WTC11 (cell line): ENCODE data around the gene RCVRN. TPM values are rescaled to one million over a fixed set of nuclear protein-coding genes. Genes with fewer than 3 reads are reported as not detected.

ENCODE experiments used
- ATAC-seq: fragments of 200-7000 bp; cut with Tn5 transposase; 2 replicates; pipeline ENCODE4 v1.10.0; 2021; ENCODE audit warnings: mild to moderate bottlenecking, moderate library complexity
- CTCF ChIA-PET: fragments of 300-600 bp; sonication (Branson Sonifier 250); formaldehyde crosslinking; loops from one replicate; lab custom pipeline; 2021; ENCODE audit warnings: antibody characterized with exemption; lab: Charles Lee
- POLR2A ChIA-PET: fragments of 350-600 bp; sonication (Branson Sonifier 250); formaldehyde crosslinking; loops from one replicate; lab custom pipeline; 2021; ENCODE audit warnings: antibody characterized with exemption; lab: Charles Lee
- DNase-seq: peaks from one replicate; pipeline ENCODE4 v3.0.0; 2021; ENCODE audit warnings: low spot score
- H3K27ac Mint-ChIP-seq: 2 replicates; pipeline ENCODE4 v1.8.0; 2021; ENCODE audit warnings: mixed read lengths
- H3K27me3 Mint-ChIP-seq: 2 replicates; pipeline ENCODE4 v1.8.0; 2021; ENCODE audit warnings: low read depth, mild to moderate bottlenecking, moderate library complexity, mixed read lengths
- H3K36me3 Mint-ChIP-seq: 2 replicates; pipeline ENCODE4 v1.8.0; 2021; ENCODE audit warnings: mixed read lengths
- H3K4me1 Mint-ChIP-seq: 2 replicates; pipeline ENCODE4 v1.8.0; 2022; ENCODE audit warnings: mixed read lengths
- H3K4me3 Mint-ChIP-seq: 2 replicates; pipeline ENCODE4 v1.8.0; 2021; ENCODE audit warnings: mild to moderate bottlenecking, moderate library complexity, mixed read lengths
- H3K9me3 Mint-ChIP-seq: 2 replicates; pipeline ENCODE4 v1.8.0; 2021; ENCODE audit warnings: mixed read lengths
- ATF1 ChIP-seq: sonication (generic); formaldehyde crosslinking; IDR thresholded peaks from 2 replicates; pipeline ENCODE4 v1.8.1; 2023; ENCODE audit warnings: mild to moderate bottlenecking, moderate library complexity, missing genetic modification reagents
- CBFB ChIP-seq: sonication (generic); formaldehyde crosslinking; IDR thresholded peaks from 2 replicates; pipeline ENCODE4 v1.8.1; 2022; ENCODE audit warnings: mild to moderate bottlenecking, low read depth, missing genetic modification reagents
- FOXJ3 ChIP-seq: sonication (generic); formaldehyde crosslinking; IDR thresholded peaks from 2 replicates; pipeline ENCODE4 v1.9.0; 2021; ENCODE audit warnings: missing genetic modification reagents, mild to moderate bottlenecking, borderline replicate concordance
- IRF2 ChIP-seq: sonication (generic); formaldehyde crosslinking; IDR thresholded peaks from 2 replicates; pipeline ENCODE4 v1.8.0; 2022; ENCODE audit warnings: low read depth, missing genetic modification reagents, borderline replicate concordance
- JAZF1 ChIP-seq: fragments of 250-450 bp; sonication (Bioruptor Pico); IDR thresholded peaks from 2 replicates; pipeline ENCODE4 v1.9.0; 2021; ENCODE audit warnings: moderate library complexity, mild to moderate bottlenecking, inconsistent platforms
- NFATC4 ChIP-seq: fragments of 250-450 bp; sonication (Bioruptor Pico); IDR thresholded peaks from 2 replicates; pipeline ENCODE4 v1.9.0; 2021; ENCODE audit warnings: mild to moderate bottlenecking
- PRRX2 ChIP-seq: fragments of 250-450 bp; sonication (Bioruptor Pico); IDR thresholded peaks from 2 replicates; pipeline ENCODE4 v1.8.0; 2021; ENCODE audit warnings: mild to moderate bottlenecking
- SMAD3 ChIP-seq: sonication (generic); formaldehyde crosslinking; IDR thresholded peaks from 2 replicates; pipeline ENCODE4 v1.8.0; 2022; ENCODE audit warnings: missing genetic modification reagents, mild to moderate bottlenecking, borderline replicate concordance
- ZNF219 ChIP-seq: sonication (generic); formaldehyde crosslinking; IDR thresholded peaks from 2 replicates; pipeline ENCODE4 v1.8.0; 2023; ENCODE audit warnings: missing genetic modification reagents, mild to moderate bottlenecking, borderline replicate concordance
- ZNF263 ChIP-seq: sonication (generic); formaldehyde crosslinking; IDR thresholded peaks from 2 replicates; pipeline ENCODE4 v1.8.1; 2022; ENCODE audit warnings: low read depth, mild to moderate bottlenecking, moderate library complexity, missing genetic modification reagents
- ZNF317 ChIP-seq: sonication (generic); formaldehyde crosslinking; IDR thresholded peaks from 2 replicates; pipeline ENCODE4 v1.8.1; 2023; ENCODE audit warnings: low read depth, mild to moderate bottlenecking, moderate library complexity, missing genetic modification reagents, borderline replicate concordance
- total RNA-seq: library from RNA; stranded (reverse); gene quantifications from 3 replicates; pipeline ENCODE4 v1.2.3, GENCODE V29; 2021
- TF ChIP-seq, protein P1 (sequence below): sonication (generic); formaldehyde crosslinking; IDR thresholded peaks from 2 replicates; pipeline ENCODE4 v1.8.1; 2022; ENCODE audit warnings: low read depth, missing genetic modification reagents, borderline replicate concordance
- TF ChIP-seq, protein P2 (sequence below): fragments of 200-600 bp; IDR thresholded peaks from 2 replicates; pipeline ENCODE4 v1.8.0; 2022; ENCODE audit warnings: antibody characterized with exemption
- TF ChIP-seq, protein P3 (sequence below): sonication (generic); formaldehyde crosslinking; IDR thresholded peaks from 2 replicates; pipeline ENCODE4 v1.8.1; 2022; ENCODE audit warnings: mild to moderate bottlenecking, missing genetic modification reagents, moderate library complexity, borderline replicate concordance
- TF ChIP-seq, protein P4 (sequence below): sonication (generic); formaldehyde crosslinking; IDR thresholded peaks from 2 replicates; pipeline ENCODE4 v1.8.1; 2023; ENCODE audit warnings: mild to moderate bottlenecking, missing genetic modification reagents, borderline replicate concordance
- TF ChIP-seq, protein P5 (sequence below): sonication (generic); formaldehyde crosslinking; IDR thresholded peaks from 2 replicates; pipeline ENCODE4 v1.8.1; 2023; ENCODE audit warnings: mild to moderate bottlenecking, missing genetic modification reagents, moderate library complexity
- TF ChIP-seq, protein P6 (sequence below): sonication (generic); formaldehyde crosslinking; IDR thresholded peaks from 2 replicates; pipeline ENCODE4 v1.8.1; 2023; ENCODE audit warnings: mild to moderate bottlenecking, missing genetic modification reagents, moderate library complexity
- TF ChIP-seq, protein P7 (sequence below): sonication (generic); formaldehyde crosslinking; IDR thresholded peaks from 2 replicates; pipeline ENCODE4 v1.8.0; 2023; ENCODE audit warnings: missing genetic modification reagents
- TF ChIP-seq, protein P8 (sequence below): sonication (generic); formaldehyde crosslinking; IDR thresholded peaks from 2 replicates; pipeline ENCODE4 v1.8.0; 2023; ENCODE audit warnings: mild to moderate bottlenecking, missing genetic modification reagents

RCVRN gene
- total RNA-seq, 1 experiment from 2014 or later = not detected

DNA sequence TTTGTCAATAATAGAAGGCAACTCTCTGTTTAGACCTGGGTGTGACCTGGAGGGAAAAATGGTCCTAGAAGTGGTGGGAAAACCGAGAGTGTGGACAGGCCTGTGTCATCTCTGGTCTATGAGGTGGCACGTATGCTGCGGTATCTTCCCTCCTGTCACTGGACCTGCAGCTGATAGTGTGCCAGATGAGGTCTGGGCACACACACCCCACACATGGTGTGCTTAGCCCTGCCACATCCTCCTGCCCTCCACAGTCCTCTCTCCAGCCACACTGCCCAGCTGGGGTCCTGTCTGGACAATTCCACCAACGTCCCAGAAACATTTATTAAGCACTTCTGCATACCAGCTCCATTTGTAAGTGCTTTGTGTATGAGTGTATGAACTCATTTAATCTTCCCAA, 42.1 kb downstream of the RCVRN start:
- Mint-ChIP-seq H3K9me3 (peaks cover 31% of the 10 kb centered on the region), H3K27ac (no peak overlapping the region), H3K27me3 (no peaks in the 10 kb centered on the region; the same call in 1 of the 2 replicates), H3K36me3 (0 out of 2 replicates have a peak, but pooled peaks cover 2% of the 10 kb centered on the region), H3K4me3 (no peak overlapping the region), H3K4me1 (no peaks in the 10 kb centered on the region)
- TF ChIP-seq ZNF317 (no peak), CBFB (CRISPR knock-in tag) (no peak)
- TF ChIP-seq, protein P1, sequence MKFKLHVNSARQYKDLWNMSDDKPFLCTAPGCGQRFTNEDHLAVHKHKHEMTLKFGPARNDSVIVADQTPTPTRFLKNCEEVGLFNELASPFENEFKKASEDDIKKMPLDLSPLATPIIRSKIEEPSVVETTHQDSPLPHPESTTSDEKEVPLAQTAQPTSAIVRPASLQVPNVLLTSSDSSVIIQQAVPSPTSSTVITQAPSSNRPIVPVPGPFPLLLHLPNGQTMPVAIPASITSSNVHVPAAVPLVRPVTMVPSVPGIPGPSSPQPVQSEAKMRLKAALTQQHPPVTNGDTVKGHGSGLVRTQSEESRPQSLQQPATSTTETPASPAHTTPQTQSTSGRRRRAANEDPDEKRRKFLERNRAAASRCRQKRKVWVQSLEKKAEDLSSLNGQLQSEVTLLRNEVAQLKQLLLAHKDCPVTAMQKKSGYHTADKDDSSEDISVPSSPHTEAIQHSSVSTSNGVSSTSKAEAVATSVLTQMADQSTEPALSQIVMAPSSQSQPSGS (CRISPR knock-in tag) = no peak
- DNase-seq = no peak
- no peak for ATAC-seq
- ChIA-PET CTCF (interaction anchor here (1.1 kb wide), 1 partner anchor 27 kb away, joined by 3 read pairs; no protein-coding TSS in a partner anchor), POLR2A (no interaction called here)

DNA sequence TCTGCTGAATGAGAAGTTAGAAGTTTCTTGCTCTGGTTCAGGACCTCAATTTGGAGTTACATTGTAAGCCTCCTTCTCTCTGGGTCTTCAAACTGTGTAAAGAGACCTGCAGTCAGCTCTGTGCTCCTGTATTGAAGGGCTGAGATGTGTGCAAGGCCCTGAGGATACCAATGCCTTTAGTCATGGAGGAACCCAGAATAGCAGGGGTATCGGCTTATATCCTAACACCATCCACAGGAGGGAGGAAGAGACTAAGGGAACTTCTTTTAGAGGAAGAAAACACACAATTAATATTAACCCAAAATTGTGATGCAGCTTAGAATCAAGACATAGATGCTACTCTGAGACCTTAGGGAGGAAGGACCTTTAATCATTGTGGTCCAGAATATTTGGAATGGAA, 42.9 kb downstream of the RCVRN start:
- DNase-seq (no peak), ATAC-seq (no peak)
- Mint-ChIP-seq H3K27ac (no peak overlapping the region), H3K9me3 (peaks cover 36% of the 10 kb centered on the region), H3K4me1 (no peaks in the 10 kb centered on the region), H3K27me3 (no peaks in the 10 kb centered on the region; the same call in 1 of the 2 replicates), H3K4me3 (no peak overlapping the region), H3K36me3 (0 out of 2 replicates have a peak, but pooled peaks cover 2% of the 10 kb centered on the region)
- POLR2A ChIA-PET = no interaction called here
- CTCF ChIA-PET = interaction anchor here (1.1 kb wide), 1 partner anchor 28 kb away, joined by 3 read pairs; no protein-coding TSS in a partner anchor
- no peak for TF ChIP-seq FOXJ3
- TF ChIP-seq, protein P2, sequence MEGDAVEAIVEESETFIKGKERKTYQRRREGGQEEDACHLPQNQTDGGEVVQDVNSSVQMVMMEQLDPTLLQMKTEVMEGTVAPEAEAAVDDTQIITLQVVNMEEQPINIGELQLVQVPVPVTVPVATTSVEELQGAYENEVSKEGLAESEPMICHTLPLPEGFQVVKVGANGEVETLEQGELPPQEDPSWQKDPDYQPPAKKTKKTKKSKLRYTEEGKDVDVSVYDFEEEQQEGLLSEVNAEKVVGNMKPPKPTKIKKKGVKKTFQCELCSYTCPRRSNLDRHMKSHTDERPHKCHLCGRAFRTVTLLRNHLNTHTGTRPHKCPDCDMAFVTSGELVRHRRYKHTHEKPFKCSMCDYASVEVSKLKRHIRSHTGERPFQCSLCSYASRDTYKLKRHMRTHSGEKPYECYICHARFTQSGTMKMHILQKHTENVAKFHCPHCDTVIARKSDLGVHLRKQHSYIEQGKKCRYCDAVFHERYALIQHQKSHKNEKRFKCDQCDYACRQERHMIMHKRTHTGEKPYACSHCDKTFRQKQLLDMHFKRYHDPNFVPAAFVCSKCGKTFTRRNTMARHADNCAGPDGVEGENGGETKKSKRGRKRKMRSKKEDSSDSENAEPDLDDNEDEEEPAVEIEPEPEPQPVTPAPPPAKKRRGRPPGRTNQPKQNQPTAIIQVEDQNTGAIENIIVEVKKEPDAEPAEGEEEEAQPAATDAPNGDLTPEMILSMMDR = no peak
- no peak for TF ChIP-seq IRF2 (CRISPR knock-in tag)
- TF ChIP-seq PRRX2 (CRISPR knock-in tag) = no peak
- TF ChIP-seq, protein P3, sequence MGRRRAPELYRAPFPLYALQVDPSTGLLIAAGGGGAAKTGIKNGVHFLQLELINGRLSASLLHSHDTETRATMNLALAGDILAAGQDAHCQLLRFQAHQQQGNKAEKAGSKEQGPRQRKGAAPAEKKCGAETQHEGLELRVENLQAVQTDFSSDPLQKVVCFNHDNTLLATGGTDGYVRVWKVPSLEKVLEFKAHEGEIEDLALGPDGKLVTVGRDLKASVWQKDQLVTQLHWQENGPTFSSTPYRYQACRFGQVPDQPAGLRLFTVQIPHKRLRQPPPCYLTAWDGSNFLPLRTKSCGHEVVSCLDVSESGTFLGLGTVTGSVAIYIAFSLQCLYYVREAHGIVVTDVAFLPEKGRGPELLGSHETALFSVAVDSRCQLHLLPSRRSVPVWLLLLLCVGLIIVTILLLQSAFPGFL (CRISPR knock-in tag) = no peak
- TF ChIP-seq, protein P1 (CRISPR knock-in tag) = no peak
- no peak for TF ChIP-seq SMAD3 (CRISPR knock-in tag)
- TF ChIP-seq ZNF219 (CRISPR knock-in tag) = no peak
- no peak for TF ChIP-seq ATF1 (CRISPR knock-in tag)
- TF ChIP-seq, protein P4, sequence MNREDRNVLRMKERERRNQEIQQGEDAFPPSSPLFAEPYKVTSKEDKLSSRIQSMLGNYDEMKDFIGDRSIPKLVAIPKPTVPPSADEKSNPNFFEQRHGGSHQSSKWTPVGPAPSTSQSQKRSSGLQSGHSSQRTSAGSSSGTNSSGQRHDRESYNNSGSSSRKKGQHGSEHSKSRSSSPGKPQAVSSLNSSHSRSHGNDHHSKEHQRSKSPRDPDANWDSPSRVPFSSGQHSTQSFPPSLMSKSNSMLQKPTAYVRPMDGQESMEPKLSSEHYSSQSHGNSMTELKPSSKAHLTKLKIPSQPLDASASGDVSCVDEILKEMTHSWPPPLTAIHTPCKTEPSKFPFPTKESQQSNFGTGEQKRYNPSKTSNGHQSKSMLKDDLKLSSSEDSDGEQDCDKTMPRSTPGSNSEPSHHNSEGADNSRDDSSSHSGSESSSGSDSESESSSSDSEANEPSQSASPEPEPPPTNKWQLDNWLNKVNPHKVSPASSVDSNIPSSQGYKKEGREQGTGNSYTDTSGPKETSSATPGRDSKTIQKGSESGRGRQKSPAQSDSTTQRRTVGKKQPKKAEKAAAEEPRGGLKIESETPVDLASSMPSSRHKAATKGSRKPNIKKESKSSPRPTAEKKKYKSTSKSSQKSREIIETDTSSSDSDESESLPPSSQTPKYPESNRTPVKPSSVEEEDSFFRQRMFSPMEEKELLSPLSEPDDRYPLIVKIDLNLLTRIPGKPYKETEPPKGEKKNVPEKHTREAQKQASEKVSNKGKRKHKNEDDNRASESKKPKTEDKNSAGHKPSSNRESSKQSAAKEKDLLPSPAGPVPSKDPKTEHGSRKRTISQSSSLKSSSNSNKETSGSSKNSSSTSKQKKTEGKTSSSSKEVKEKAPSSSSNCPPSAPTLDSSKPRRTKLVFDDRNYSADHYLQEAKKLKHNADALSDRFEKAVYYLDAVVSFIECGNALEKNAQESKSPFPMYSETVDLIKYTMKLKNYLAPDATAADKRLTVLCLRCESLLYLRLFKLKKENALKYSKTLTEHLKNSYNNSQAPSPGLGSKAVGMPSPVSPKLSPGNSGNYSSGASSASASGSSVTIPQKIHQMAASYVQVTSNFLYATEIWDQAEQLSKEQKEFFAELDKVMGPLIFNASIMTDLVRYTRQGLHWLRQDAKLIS (CRISPR knock-in tag) = no peak
- no peak for TF ChIP-seq JAZF1 (CRISPR knock-in tag)
- TF ChIP-seq NFATC4 (CRISPR knock-in tag) = no peak
- no peak for TF ChIP-seq ZNF263 (CRISPR knock-in tag)
- TF ChIP-seq, protein P5, sequence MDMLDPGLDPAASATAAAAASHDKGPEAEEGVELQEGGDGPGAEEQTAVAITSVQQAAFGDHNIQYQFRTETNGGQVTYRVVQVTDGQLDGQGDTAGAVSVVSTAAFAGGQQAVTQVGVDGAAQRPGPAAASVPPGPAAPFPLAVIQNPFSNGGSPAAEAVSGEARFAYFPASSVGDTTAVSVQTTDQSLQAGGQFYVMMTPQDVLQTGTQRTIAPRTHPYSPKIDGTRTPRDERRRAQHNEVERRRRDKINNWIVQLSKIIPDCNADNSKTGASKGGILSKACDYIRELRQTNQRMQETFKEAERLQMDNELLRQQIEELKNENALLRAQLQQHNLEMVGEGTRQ (CRISPR knock-in tag) = no peak
- TF ChIP-seq, protein P6, sequence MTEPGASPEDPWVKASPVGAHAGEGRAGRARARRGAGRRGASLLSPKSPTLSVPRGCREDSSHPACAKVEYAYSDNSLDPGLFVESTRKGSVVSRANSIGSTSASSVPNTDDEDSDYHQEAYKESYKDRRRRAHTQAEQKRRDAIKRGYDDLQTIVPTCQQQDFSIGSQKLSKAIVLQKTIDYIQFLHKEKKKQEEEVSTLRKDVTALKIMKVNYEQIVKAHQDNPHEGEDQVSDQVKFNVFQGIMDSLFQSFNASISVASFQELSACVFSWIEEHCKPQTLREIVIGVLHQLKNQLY (CRISPR knock-in tag) = no peak
- TF ChIP-seq, protein P7, sequence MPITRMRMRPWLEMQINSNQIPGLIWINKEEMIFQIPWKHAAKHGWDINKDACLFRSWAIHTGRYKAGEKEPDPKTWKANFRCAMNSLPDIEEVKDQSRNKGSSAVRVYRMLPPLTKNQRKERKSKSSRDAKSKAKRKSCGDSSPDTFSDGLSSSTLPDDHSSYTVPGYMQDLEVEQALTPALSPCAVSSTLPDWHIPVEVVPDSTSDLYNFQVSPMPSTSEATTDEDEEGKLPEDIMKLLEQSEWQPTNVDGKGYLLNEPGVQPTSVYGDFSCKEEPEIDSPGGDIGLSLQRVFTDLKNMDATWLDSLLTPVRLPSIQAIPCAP (CRISPR knock-in tag) = no peak
- TF ChIP-seq, protein P8, sequence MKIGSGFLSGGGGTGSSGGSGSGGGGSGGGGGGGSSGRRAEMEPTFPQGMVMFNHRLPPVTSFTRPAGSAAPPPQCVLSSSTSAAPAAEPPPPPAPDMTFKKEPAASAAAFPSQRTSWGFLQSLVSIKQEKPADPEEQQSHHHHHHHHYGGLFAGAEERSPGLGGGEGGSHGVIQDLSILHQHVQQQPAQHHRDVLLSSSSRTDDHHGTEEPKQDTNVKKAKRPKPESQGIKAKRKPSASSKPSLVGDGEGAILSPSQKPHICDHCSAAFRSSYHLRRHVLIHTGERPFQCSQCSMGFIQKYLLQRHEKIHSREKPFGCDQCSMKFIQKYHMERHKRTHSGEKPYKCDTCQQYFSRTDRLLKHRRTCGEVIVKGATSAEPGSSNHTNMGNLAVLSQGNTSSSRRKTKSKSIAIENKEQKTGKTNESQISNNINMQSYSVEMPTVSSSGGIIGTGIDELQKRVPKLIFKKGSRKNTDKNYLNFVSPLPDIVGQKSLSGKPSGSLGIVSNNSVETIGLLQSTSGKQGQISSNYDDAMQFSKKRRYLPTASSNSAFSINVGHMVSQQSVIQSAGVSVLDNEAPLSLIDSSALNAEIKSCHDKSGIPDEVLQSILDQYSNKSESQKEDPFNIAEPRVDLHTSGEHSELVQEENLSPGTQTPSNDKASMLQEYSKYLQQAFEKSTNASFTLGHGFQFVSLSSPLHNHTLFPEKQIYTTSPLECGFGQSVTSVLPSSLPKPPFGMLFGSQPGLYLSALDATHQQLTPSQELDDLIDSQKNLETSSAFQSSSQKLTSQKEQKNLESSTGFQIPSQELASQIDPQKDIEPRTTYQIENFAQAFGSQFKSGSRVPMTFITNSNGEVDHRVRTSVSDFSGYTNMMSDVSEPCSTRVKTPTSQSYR (CRISPR knock-in tag) = no peak
